ENCODE measurements around the gene PCBD2. TPM values are rescaled to one million over a fixed set of nuclear protein-coding genes. Genes with fewer than 3 reads are reported as not detected.

Gene PCBD2
- total and polyA plus RNA-seq, 2 donors (not counting 1 experiment from before 2014, with no cell fraction given): 6.1 to 15.7 TPM

- TF ChIP-seq EZH2 (IDR thresholded peaks at IDR 0.05; ENCODE audit: borderline replicate concordance, insufficient read depth, low read depth, low read length, poor library complexity, severe bottlenecking) (no peak), CTCF (IDR thresholded peaks at IDR 0.05) (no peak)
- H3K9ac ChIP-seq (ENCODE audit: low read length): no peak overlapping the region
- CTCF ChIA-PET: no interaction called here
- no peak overlapping the region for H3K27ac ChIP-seq (ENCODE audit: low read length in 2 of 2)
- Mint-ChIP-seq H3K4me3 (no peak overlapping the region), H3K27me3 (no peaks in the 10 kb centered on the region), H3K27ac (no peak overlapping the region), H3K9me3 (ENCODE audit: insufficient read depth) (no peaks in the 10 kb centered on the region), H3K4me1 (peaks cover 2% of the 10 kb centered on the region)
- ATAC-seq (ENCODE audit: low read depth) (no peak), DNase-seq (no peak)
- peaks cover 1 to 40% of the 10 kb centered on the region in 2 experiments for H3K36me3 ChIP-seq (replicated peaks in 1 of 2; ENCODE audit: control extremely low read depth in 1 of 2, control insufficient read depth in 1 of 2, extremely low read depth in 1 of 2, insufficient read depth in 2 of 2, low read length in 1 of 2)
- peaks cover 0 to 2% of the 10 kb centered on the region in 2 donors for H3K4me1 ChIP-seq (ENCODE audit: control insufficient read depth in 2 of 2, insufficient read depth in 2 of 2, low read length in 2 of 2)
- H4K20me1 ChIP-seq (ENCODE audit: control insufficient read depth, insufficient read depth, low read length, poor library complexity, severe bottlenecking): no peaks in the 10 kb centered on the region
- intact Hi-C loops (cut with micrococcal nuclease): no loop called here
- H3K9me3 ChIP-seq (ENCODE audit: control extremely low read depth in 1 of 3, control insufficient read depth in 2 of 3, insufficient read depth in 1 of 3, low read length in 2 of 3): no peaks in the 10 kb centered on the region
- POLR2A ChIA-PET: no interaction called here
- H3K27me3 ChIP-seq (replicated peaks in 1 of 4; ENCODE audit: control extremely low read depth in 1 of 4, control insufficient read depth in 3 of 4, insufficient read depth in 4 of 4, low read length in 3 of 4): no peaks in the 10 kb centered on the region
- no peak overlapping the region for H3K4me2 ChIP-seq (replicated peaks; ENCODE audit: low read depth, low read length, poor library complexity, severe bottlenecking)
- H3K79me2 ChIP-seq (ENCODE audit: control insufficient read depth, insufficient read depth, low read length): peaks cover 45% of the 10 kb centered on the region
- no peak overlapping the region for H3K4me3 ChIP-seq (ENCODE audit: control extremely low read depth in 1 of 5, extremely low read depth in 1 of 5, insufficient read depth in 1 of 5, low read depth in 2 of 5, low read length in 4 of 5)
- no peak overlapping the region for H2AFZ ChIP-seq (ENCODE audit: insufficient read depth, low read depth, low read length, poor library complexity, severe bottlenecking)
- WGBS (ENCODE audit: insufficient coverage): 100% methylated on average over 7 of the region's 8 CpGs
Measured at GRCh38 chr5:134911285-134912206, 6.6 kb downstream of the PCBD2 start.

- Histone ChIP-seq H2AFZ (ENCODE audit: insufficient read depth, low read depth, low read length, poor library complexity, severe bottlenecking) (no peak overlapping the region), H3K27ac (ENCODE audit: low read length in 2 of 2) (no peak overlapping the region), H3K4me3 (ENCODE audit: control extremely low read depth in 1 of 5, extremely low read depth in 1 of 5, insufficient read depth in 1 of 5, low read depth in 2 of 5, low read length in 4 of 5) (no peak overlapping the region), H3K9me3 (ENCODE audit: control extremely low read depth in 1 of 3, control insufficient read depth in 2 of 3, insufficient read depth in 1 of 3, low read length in 2 of 3) (no peaks in the 10 kb centered on the region), H3K4me1 (ENCODE audit: control insufficient read depth in 2 of 2, insufficient read depth in 2 of 2, low read length in 2 of 2) (no peaks in the 10 kb centered on the region), H4K20me1 (ENCODE audit: control insufficient read depth, insufficient read depth, low read length, poor library complexity, severe bottlenecking) (no peaks in the 10 kb centered on the region), H3K36me3 (replicated peaks in 1 of 2; ENCODE audit: control extremely low read depth in 1 of 2, control insufficient read depth in 1 of 2, extremely low read depth in 1 of 2, insufficient read depth in 2 of 2, low read length in 1 of 2) (peaks cover 0 to 48% of the 10 kb centered on the region in 2 experiments), H3K79me2 (ENCODE audit: control insufficient read depth, insufficient read depth, low read length) (peaks cover 45% of the 10 kb centered on the region), H3K4me2 (replicated peaks; ENCODE audit: low read depth, low read length, poor library complexity, severe bottlenecking) (no peak overlapping the region), H3K9ac (ENCODE audit: low read length) (no peak overlapping the region), H3K27me3 (replicated peaks in 1 of 4; ENCODE audit: control extremely low read depth in 1 of 4, control insufficient read depth in 3 of 4, insufficient read depth in 4 of 4, low read length in 3 of 4) (no peaks in the 10 kb centered on the region)
- Mint-ChIP-seq H3K4me1 (no peaks in the 10 kb centered on the region), H3K27me3 (no peaks in the 10 kb centered on the region), H3K27ac (no peak overlapping the region), H3K4me3 (no peak overlapping the region), H3K9me3 (ENCODE audit: insufficient read depth) (no peaks in the 10 kb centered on the region)
- 97% methylated on average over 3 of the region's 3 CpGs for WGBS (ENCODE audit: insufficient coverage)
- DNase-seq (no peak), ATAC-seq (ENCODE audit: low read depth) (no peak)
- intact Hi-C loops (cut with micrococcal nuclease): no loop called here
- no peak for TF ChIP-seq EZH2 (IDR thresholded peaks at IDR 0.05; ENCODE audit: borderline replicate concordance, insufficient read depth, low read depth, low read length, poor library complexity, severe bottlenecking)
- TF ChIP-seq CTCF (IDR thresholded peaks at IDR 0.05): no peak
- ChIA-PET CTCF (no interaction called here), POLR2A (no interaction called here)
Measured at GRCh38 chr5:134913254-134913653, 8.3 kb downstream of the PCBD2 start.

Data from B cell (primary cell).